Activated gamma-delta T cell (primary cell): Measurements from ENCODE around the gene PARP15.
"Not testable (repeated sequence)": the region's sequence is repeated elsewhere in the genome, so short reads cannot be mapped to it uniquely, and the experiment has no call there.

Source experiments
- DNase-seq: peaks from one replicate; lab custom pipeline; 2025; lab: John Stamatoyannopoulos, UW

The PARP15 gene

GRCh38 chr3:122619040-122619439 is 41.6 kb downstream of the PARP15 start:
- no peak for DNase-seq

GRCh38 chr3:122620399-122620798 is 42.9 kb downstream of the PARP15 start:
- no peak for DNase-seq

- no peak for DNase-seq
Measured at GRCh38 chr3:122621112-122621511, 43.7 kb downstream of the PARP15 start.

- DNase-seq, result no peak
Measured at GRCh38 chr3:122623031-122623829, 45.8 kb downstream of the PARP15 start.

GRCh38 chr3:122626515-122627180 is 49.2 kb downstream of the PARP15 start:
- no peak for DNase-seq

- DNase-seq, result no peak
Measured at GRCh38 chr3:122627301-122627700, 49.9 kb downstream of the PARP15 start.

GRCh38 chr3:122628567-122628966 is 51.1 kb downstream of the PARP15 start:
- no peak for DNase-seq

GRCh38 chr3:122629763-122630162 is 52.3 kb downstream of the PARP15 start:
- DNase-seq, result no peak

- no peak for DNase-seq
Measured at GRCh38 chr3:122635789-122636188, 58.3 kb downstream of the PARP15 start.

- DNase-seq, result no peak
Measured at GRCh38 chr3:122636697-122637096, 59.2 kb downstream of the PARP15 start.

GRCh38 chr3:122640437-122640999 is 63.1 kb downstream of the PARP15 start:
- DNase-seq, result no peak

- DNase-seq, result no peak
Measured at GRCh38 chr3:122642935-122643334, 65.5 kb downstream of the PARP15 start.

GRCh38 chr3:122646146-122646988 is 68.9 kb downstream of the PARP15 start:
- DNase-seq, result no peak

GRCh38 chr3:122651233-122651907 is 73.9 kb downstream of the PARP15 start:
- DNase-seq, result not testable (repeated sequence)

GRCh38 chr3:122651962-122652361 is 74.5 kb downstream of the PARP15 start:
- not testable (repeated sequence) for DNase-seq

- DNase-seq, result not testable (repeated sequence)
Measured at GRCh38 chr3:122658336-122658735, 80.9 kb downstream of the PARP15 start.

GRCh38 chr3:122660297-122660974 is 83.0 kb downstream of the PARP15 start:
- no peak for DNase-seq

GRCh38 chr3:122661633-122662032 is 84.2 kb downstream of the PARP15 start:
- no peak for DNase-seq

GRCh38 chr3:122662505-122662904 is 85.1 kb downstream of the PARP15 start:
- no peak for DNase-seq

GRCh38 chr3:122665226-122665786 is 87.9 kb downstream of the PARP15 start:
- DNase-seq, result no peak

GRCh38 chr3:122665881-122666280 is 88.4 kb downstream of the PARP15 start:
- no peak for DNase-seq
